SK-N-SH (cell line): Measurements from ENCODE around the gene FZD7.

Experiments used
- CTCF ChIP-seq: fragments of 200-600 bp; sonication (generic); IDR thresholded peaks from 2 replicates; pipeline ENCODE4 v1.6.1; 2017; ENCODE audit warnings: antibody characterized with exemption, mild to moderate bottlenecking, moderate library complexity
- EP300 ChIP-seq, 2 experiments: IDR thresholded peaks; 2 replicates each; pipeline versions ENCODE4 v1.4.0 to v1.6.1; 2012; ENCODE audit warnings: borderline replicate concordance in 1 of 2, low read depth in 1 of 2, low read length in 1 of 2
- FOSL2 ChIP-seq: IDR thresholded peaks from 2 replicates; pipeline ENCODE4 v1.4.0; 2012; ENCODE audit warnings: low read depth, mild to moderate bottlenecking, moderate library complexity, borderline replicate concordance
- FOXM1 ChIP-seq: IDR thresholded peaks from 2 replicates; pipeline ENCODE4 v1.4.0; 2012; ENCODE audit warnings: low read depth, mild to moderate bottlenecking
- IRF3 ChIP-seq: fragments of 150-350 bp; IDR thresholded peaks from 2 replicates; pipeline ENCODE4 v1.6.1; 2016; ENCODE audit warnings: mild to moderate bottlenecking, low read depth, low read length
- MEF2A ChIP-seq: IDR thresholded peaks from 2 replicates; pipeline ENCODE4 v1.4.0; 2012; ENCODE audit warnings: low read depth, borderline replicate concordance
- MXI1 ChIP-seq: IDR thresholded peaks from 2 replicates; pipeline ENCODE4 v1.6.1; 2012; ENCODE audit warnings: mild to moderate bottlenecking, low read depth, low read length, improper control_type of control experiment
- NFIC ChIP-seq: IDR thresholded peaks from 2 replicates; pipeline ENCODE4 v1.4.0; 2012; ENCODE audit warnings: borderline replicate concordance
- RAD21 ChIP-seq: IDR thresholded peaks from 2 replicates; pipeline ENCODE4 v1.6.1; 2012; ENCODE audit warnings: mild to moderate bottlenecking, low read length
- TAF1 ChIP-seq: IDR thresholded peaks from 2 replicates; pipeline ENCODE4 v1.6.1; 2012; ENCODE audit warnings: low read depth, mild to moderate bottlenecking, low read length, moderate library complexity, borderline replicate concordance
- TEAD4 ChIP-seq: IDR thresholded peaks from 2 replicates; pipeline ENCODE4 v1.4.0; 2012; ENCODE audit warnings: mild to moderate bottlenecking, borderline replicate concordance; ENCODE audit not compliant: insufficient read depth
- YY1 ChIP-seq: IDR thresholded peaks from 2 replicates; pipeline ENCODE4 v1.4.0; 2012; ENCODE audit warnings: low read depth, mild to moderate bottlenecking
- ZBTB33 ChIP-seq: IDR thresholded peaks from 2 replicates; pipeline ENCODE4 v1.4.0; 2012; ENCODE audit warnings: low read depth, borderline replicate concordance

- TF ChIP-seq IRF3 (no peak), CTCF (no peak), MEF2A (no peak), RAD21 (no peak), EP300 (IDR thresholded peaks at IDR 0.05; ENCODE audit: borderline replicate concordance in 1 of 2, low read depth in 1 of 2, low read length in 1 of 2) (no peak), ZBTB33 (no peak), NFIC (no peak), FOXM1 (no peak), TEAD4 (no peak), FOSL2 (no peak), MXI1 (no peak), YY1 (no peak), TAF1 (no peak)
These were observed 8.8 kb downstream of the FZD7 start for GRCh38 chr2:202042444-202042843.
